GM12864 (cell line): ENCODE results near the gene TUBGCP3.
"Not testable (repeated sequence)": the region's sequence is repeated elsewhere in the genome, so short reads cannot be mapped to it uniquely, and the experiment has no call there.

Source experiments
- DNase-seq: peaks from one replicate; pipeline ENCODE4 v3.0.0-alpha.2; 2011; ENCODE audit warnings: low read depth
- H3K4me3 ChIP-seq: 2 replicates; pipeline ENCODE4 v1.5.1; 2011; ENCODE audit warnings: mild to moderate bottlenecking, low read depth, low read length, control low read depth
- TF ChIP-seq, protein P1 (sequence below): IDR thresholded peaks from 2 replicates; pipeline ENCODE4 v1.5.1; 2011; ENCODE audit warnings: low read depth, mild to moderate bottlenecking, moderate library complexity, low read length, control low read depth, inconsistent platforms; ENCODE audit errors: missing control alignments

TUBGCP3 gene

DNA sequence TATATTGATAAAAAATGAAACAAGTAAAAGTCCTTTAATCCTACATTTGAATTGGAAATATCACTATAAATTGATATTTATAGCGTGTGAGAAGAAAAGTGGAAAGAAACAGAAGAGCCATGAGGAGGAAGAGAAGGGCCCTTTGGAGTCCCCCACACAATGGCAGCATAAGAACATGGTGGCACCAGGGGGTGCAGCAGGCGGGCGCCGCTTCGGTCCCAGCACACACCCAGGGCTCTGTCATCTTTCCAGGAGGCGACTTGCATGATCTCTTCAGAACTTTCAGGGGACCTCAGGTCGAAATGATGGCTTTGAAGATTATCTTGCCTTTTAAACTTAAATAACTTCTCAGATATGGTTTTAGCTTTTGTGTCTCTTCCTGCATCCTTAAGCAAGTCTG lies 91.8 kb downstream of the TUBGCP3 start:
- no peak for DNase-seq
- H3K4me3 ChIP-seq: no peak overlapping the region

DNA sequence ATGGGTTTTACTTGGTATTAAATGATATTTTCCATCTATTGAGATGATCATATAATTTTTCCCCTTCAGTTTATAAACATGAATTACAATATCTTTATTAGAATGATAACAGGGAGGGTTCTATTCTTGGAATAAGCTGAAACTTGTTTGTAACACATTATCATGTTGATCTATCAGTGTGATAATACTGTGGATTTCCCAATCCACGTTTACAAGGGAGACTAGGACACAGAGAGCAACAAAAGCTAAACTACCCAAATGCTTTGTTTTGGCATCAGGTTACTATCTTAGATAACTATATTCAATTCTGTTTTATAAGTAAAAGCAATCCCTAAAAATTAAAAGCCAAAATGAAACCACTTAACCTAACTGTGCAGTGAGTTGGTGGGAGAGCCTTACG lies 92.5 kb downstream of the TUBGCP3 start:
- TF ChIP-seq, protein P1, sequence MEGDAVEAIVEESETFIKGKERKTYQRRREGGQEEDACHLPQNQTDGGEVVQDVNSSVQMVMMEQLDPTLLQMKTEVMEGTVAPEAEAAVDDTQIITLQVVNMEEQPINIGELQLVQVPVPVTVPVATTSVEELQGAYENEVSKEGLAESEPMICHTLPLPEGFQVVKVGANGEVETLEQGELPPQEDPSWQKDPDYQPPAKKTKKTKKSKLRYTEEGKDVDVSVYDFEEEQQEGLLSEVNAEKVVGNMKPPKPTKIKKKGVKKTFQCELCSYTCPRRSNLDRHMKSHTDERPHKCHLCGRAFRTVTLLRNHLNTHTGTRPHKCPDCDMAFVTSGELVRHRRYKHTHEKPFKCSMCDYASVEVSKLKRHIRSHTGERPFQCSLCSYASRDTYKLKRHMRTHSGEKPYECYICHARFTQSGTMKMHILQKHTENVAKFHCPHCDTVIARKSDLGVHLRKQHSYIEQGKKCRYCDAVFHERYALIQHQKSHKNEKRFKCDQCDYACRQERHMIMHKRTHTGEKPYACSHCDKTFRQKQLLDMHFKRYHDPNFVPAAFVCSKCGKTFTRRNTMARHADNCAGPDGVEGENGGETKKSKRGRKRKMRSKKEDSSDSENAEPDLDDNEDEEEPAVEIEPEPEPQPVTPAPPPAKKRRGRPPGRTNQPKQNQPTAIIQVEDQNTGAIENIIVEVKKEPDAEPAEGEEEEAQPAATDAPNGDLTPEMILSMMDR: no peak
- no peak overlapping the region for H3K4me3 ChIP-seq
- no peak for DNase-seq

More for the DNA sequence above, 91.8 kb downstream of the TUBGCP3 start:
- TF ChIP-seq, protein P1: no peak

DNA sequence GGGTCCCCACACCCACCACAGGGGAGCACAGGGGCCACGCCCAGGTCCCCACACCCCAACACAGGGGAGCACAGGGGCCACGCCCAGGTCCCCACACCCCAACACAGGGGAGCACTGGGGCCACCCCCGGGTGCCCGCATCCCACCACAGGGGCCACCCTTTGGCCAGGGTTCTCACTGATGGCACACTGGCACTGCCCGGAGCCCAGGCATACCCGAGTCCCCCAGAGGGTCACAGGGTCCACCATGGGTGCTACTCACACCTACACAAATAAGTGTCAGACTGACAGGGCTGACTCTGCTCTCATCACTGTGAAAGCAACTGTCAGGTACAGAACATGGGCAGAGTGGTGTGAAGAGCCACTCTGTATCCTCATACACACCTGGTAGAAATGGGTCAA lies 98.8 kb downstream of the TUBGCP3 start:
- no peak overlapping the region for H3K4me3 ChIP-seq
- no peak for DNase-seq

DNA sequence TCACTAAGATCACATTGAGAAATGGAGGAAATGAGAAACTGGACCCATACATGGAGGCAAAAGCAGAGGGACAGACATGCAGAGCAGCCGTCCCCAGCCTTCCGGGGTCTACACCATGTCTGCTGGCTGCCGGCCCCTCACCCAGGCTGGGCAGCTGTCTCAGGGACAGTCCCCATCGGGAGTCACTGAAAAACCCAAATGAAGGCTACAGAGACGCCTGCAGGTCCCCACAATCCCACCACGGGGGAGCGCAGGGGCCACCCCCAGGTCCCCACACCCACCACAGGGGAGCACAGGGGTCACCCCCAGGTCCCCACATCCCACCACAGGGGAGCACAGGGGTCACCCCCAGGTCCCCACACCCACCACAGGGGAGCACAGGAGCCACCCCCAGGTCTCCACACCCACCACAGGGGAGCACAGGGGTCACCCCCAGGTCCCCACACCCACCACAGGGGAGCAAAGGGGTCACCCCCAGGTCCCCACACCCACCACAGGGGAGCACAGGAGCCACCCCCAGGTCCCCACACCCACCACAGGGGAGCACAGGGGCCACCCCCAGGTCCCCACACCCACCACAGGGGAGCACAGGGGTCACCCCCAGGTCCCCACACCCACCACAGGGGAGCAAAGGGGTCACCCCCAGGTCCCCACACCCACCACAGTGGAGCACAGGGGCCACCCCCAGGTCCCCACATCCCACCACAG lies 99.5 kb downstream of the TUBGCP3 start:
- DNase-seq: not testable (repeated sequence)

More for the DNA sequence above, 98.8 kb downstream of the TUBGCP3 start:
- TF ChIP-seq, protein P1: no peak

DNA sequence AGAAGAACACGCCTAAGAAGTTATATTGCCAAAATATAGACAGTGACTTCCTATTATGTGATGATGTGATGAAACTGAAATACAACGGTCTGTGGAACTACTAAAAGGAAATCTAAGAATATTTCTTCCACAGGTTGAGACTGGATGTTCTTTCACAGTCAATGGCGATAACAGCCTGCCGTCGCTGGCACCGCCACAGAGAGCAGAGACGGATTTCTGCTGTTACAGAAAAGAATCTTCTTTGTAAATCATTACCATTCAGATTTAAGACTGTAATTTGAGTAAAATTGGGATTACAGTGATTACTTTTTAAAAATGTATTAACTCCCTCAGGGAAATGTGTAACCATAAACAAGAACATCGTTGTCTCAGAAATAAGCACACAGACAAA lies 100.8 kb downstream of the TUBGCP3 start:
- H3K4me3 ChIP-seq: no peak overlapping the region
- no peak for DNase-seq
- TF ChIP-seq, protein P1: no peak

More for the DNA sequence above, 99.5 kb downstream of the TUBGCP3 start:
- not testable (repeated sequence) for H3K4me3 ChIP-seq

DNA sequence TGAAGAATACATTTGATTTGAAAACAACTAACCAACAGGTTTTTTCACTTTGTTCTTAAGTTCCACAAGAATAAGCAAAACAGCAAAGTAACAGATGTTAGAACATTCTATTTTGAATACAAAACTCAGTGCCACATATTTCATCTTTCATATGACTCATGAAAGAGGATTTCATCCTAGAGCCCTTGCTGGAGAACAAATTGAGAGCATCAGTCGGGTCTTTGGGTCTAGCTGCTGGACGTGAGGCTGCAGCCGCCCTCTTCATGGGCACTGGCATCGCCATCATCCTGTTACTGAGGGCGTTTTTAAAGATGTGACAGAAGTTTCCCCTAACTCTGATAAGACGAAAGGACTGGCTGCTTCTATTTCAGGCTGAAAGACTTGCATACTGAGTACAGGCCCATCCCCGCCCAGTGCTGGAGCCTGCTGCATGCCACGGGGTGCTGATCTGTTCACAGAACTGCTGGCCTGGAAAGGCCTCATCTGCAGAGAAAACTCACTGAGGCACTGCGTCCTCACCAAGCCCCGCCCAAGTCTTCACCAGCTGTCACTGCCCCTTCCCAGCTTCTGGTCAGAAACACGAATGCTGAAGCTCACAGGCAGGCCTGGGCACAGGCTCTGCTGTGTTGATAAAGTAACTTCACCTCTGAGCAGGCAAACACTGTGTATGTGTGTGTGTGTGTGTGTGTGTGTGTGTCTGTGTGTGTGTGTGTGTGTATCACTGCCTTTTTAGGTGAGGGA lies 101.4 kb downstream of the TUBGCP3 start:
- H3K4me3 ChIP-seq: no peak overlapping the region
- TF ChIP-seq, protein P1: no peak
- no peak for DNase-seq

DNA sequence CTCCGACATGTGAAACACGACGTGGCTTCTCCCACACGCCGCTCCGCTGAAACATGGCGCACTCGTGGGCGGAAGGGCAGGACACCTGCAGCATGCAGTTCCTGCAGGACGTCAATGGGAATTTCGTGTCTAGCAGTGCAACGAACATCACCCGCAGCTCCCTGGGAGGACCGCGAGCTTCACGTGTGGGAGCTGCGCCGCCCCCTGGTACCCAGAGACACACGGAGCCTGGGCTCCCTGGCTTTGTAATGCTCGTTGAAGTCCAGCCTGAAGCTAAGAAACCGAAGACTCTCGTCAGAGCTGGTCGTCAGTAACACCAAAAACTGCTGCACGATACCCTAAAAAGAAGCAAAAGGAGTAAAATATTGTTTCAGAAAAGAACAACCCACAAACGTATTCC lies 102.1 kb downstream of the TUBGCP3 start:
- not testable (repeated sequence) for DNase-seq, H3K4me3 ChIP-seq

DNA sequence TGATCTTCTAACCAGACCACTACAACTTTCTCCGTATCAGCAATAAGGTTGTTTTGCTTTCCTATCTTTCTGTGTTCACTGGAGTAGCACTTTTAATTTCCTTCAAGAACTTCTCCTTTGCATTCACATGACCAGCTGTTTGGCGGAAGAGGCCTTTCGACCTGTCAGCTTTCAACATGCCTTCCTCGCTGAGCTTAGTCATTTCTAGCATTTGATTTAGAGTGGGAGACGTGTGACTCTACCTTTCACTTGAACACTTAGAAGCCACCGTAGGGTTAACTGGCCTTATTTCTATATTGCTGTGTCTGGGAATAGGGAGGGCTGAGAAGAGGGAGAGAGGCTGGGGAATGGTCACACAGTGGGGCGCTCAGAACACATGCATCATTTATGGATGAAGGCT lies 104.7 kb downstream of the TUBGCP3 start:
- TF ChIP-seq, protein P1: no peak
- H3K4me3 ChIP-seq: no peak overlapping the region
- no peak for DNase-seq
